GM19351 (cell line): Measurements from ENCODE around the gene LACTB.

Source experiments
- ATAC-seq: cut with Tn5 transposase; IDR thresholded peaks from one replicate; pipeline ENCODE4 v1.9.1; 2021; ENCODE audit warnings: mild to moderate bottlenecking, moderate library complexity; ENCODE audit not compliant: unreplicated experiment

LACTB gene

DNA sequence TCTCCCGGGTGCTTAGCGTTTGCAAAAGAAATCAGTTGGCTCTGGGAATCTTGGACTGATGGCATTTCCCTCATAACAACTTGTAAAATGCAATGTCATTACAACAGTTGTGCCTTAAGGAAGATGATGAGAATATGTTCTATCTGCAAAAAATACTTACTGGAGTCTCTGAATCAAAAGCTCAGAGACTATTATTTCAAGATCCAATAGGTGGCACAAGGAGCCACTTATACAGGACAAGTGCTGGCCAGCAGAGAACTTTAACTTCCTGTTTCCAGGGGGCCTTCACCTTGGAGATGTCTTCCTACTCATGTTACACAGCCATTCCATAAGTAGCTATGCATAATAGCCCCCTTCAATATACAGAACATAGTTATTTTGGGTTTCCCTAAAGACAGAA, 44.6 kb downstream of the LACTB start:
- ATAC-seq: no peak

DNA sequence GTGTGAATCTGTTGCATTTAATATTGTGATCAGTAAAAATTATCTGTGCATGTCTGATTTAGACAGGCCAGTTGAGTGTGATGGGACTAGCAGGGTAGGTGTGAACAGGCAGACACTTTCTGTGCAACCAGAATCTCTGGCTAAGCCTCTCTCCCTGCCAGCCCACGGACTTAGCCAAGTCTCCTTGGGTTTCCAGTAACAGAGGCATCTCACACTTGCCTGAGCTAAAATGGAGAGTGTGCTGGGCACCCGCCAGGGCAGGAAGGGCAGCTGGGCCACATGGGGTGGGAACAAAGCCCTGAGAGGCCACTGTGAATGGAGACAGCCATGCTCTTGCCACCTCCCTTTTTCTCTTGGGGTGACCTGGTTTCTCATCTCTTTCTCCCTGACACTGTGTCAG, 48.1 kb downstream of the LACTB start:
- ATAC-seq: no peak

DNA sequence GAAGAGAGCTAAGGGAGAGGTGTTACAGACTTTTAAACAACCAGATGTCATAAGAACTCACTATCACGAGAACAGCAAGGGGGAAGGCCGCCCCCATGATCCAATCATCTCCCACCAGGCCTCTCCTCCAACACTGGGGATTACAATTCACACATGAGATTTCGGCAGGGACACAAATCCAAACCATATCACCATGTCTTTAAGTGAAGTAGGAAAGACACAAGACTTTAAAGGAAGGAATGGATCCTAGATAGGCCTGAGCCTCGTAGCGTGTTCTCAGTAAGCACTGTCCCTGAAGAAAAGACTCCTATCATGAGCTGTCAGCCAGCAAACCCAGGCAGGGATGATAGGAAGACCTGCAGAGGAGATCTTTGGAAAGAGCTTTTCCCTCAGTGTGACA, 50.7 kb downstream of the LACTB start:
- ATAC-seq: no peak

DNA sequence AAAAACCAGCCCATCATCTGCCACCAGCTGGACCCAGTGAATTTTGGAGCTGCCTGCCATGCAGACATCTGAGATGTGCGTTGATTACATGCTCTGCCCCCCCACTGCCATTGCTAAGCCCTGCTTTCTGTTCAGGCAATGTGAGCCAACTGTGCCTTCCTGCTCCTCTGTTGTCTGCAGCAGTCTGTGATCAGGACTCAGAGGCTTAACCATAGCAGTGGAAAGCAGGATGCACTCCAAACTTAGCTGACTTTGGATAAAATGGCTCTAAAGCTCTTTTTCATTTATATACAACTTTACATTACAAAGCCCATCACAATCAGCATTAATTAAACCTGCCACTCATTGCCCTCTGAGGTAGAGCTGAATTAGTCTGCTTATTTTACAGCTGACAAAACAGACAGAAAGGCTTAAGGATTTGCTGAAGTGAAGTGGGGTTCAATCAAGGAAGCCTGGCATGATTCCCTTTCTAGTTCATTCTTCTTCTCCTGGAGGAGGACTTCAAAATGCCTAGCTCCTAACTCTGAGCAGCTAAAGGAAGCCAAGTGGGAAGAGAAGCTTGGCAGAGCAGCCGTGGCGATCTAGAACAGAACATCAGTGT, 51.3 kb downstream of the LACTB start:
- ATAC-seq: no peak

DNA sequence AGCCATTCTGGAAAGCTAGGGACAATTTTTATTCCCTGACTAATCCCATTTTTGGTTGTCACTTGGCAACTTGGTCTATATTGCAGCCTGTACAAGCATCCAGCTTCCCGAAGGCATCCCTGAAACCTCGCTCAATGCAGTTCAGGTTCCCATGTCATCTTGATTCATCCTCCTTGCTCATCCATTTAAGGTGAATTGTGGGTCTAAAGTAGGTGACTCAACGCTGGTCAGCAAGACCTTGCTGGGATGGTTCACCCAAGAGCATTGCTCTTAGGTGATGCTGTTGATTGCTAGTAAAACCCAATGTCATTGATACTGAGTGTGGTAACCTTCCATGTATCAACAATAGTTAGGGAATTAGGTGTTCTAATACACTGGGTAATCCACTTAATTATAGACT, 54.6 kb downstream of the LACTB start:
- ATAC-seq: no peak

DNA sequence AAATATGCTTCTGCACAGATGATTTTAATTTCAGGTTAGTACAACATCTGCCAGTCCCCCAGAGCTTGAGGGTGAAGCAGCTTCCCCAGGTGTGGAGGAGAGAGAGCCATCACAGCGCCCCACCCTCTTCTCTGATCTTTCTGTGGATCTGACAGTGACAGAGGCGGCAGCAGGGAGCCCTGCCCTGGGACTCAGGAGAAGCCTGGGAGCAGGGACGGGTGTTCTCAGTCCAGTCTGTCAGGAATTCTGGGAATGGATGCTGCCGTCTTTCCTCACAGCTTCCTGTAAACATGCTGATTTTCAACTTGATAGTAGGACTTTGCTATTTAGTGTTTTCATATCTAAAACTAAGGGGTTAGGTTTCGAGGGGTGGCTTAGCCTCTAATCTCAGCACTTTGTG, 56.4 kb downstream of the LACTB start:
- ATAC-seq: no peak

DNA sequence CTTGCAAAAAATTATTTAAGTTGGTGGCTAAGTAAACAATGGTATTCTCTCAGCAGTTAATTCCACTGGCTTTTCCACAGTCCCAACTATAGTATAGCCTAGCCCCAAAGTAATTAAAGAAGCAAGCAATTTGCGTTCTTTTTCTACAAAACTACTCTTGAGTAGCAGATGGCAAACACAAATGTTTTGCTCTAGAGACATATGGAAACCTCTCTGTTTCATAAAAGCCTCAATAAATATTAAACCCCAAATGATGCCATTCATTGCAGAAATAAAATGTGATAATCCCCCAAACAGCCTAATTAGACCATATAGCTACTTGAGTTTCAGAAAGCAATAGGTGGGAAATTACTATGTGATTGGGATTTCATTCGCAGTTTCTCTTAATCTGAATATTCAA, 59.1 kb downstream of the LACTB start:
- no peak for ATAC-seq

DNA sequence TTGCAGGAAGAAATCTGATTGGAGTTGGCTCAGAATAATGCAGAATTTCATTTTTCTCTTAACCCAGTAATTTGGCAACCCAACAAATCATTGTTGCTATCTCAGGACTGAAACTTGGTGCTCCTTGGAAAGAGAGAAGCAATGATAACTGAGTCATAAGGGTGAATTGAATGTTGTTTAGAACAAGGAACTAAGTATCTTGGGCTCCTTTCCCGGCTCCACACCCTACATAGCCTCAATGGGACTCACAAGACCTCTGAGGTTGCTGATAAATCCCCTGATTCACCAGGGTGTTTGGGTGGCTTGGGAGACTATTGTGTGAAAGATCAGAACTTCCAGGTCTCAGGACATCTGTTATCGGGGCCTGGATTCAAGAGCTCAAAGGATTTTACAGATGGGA, 60.0 kb downstream of the LACTB start:
- ATAC-seq: no peak

DNA sequence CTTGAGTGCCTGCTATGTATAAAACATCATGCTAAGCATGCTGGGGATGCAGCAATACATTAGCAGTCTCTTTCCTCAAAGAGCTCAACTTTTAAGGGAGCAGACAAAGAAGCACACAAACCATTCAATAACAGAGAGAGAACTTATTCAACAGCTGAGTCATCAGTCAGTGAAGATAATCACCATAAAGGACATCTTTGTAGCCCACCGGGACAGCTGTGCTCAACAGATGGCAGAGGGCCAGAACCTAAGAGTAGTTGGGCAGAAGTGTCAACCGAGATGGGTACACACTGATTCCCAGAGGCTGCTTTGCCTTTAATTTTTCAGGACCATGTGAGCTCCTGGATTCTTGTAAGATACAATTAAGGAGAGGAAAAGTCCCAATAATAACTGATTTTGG, 63.5 kb downstream of the LACTB start:
- ATAC-seq: no peak

DNA sequence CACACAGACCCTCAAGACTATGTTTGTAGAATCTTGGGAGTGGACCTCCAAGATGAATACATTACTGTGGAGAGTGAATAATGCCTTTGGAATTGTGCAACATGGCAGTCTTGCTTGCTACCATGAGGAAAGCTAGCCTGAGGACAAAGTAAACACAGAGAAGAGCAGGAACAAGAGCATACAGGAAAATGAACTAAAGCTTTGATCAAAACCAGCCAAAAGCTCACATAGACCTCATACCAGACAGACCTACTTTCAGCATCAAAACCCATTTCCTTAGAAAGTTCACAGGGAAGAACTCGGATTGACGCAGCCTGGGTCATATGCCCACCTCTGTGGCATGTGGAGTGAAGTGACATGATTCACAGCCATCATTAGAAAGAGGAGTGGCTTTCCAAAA, 64.4 kb downstream of the LACTB start:
- ATAC-seq: no peak

DNA sequence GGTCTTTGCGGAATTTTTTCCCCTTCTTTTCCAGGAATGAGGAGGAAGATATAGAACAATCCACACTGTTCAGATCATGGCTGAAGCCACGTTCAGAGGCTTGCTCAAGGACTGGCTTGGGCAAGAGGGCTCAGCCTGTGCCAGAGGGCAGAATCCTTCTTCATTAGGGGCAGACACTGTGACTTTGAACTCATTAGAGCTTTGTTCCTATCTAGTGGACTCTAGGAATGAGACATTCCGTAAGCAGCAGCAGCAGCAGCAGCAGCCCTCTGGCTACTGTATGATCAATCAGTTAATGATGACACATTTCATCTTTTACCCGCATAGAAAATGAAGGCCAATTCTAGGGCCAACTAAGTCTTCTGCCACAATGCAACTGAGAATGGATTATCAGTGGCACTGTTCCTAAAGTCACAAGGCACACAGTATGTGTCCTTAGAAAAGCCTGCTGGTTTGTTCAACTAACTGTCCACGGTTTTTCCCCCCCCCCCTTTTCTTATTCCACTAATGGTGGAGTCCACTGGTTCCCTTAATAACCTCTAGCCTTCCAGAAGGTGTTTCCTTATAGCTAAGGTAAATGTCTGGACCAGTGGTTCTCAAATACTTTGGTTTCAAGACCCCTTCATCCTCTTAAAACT, 66.0 kb downstream of the LACTB start:
- no peak for ATAC-seq

DNA sequence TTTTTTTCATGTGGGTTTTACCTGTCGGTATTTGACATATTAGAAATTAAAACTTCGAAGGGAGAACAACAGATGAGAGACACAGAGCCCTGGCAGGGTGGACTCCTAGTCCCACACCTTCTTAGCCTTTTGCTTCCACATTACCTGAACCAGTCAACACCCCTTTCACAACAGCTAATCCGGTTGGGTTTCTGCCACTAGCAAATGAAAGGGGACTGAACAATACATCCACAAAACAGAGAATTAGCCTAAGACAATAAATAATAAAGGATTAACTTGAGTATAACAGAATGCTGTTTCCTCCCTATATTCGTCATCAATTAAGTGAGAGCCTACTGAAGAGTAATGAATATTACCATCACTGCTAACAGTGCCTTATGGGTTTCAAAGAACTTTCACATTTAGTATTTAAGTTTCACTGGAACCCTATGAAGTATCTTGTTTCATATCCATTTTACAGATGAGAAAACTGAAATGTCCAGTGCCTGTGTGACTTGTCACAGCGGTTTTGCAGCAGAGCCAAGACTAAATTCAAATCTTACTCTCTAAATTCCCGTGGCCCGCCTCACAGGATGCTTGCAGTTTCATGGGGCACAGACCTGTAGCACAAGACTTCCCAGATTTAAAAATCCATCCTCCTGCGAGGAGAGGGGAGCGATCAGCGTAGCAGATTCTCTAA, 66.7 kb downstream of the LACTB start:
- no peak for ATAC-seq

DNA sequence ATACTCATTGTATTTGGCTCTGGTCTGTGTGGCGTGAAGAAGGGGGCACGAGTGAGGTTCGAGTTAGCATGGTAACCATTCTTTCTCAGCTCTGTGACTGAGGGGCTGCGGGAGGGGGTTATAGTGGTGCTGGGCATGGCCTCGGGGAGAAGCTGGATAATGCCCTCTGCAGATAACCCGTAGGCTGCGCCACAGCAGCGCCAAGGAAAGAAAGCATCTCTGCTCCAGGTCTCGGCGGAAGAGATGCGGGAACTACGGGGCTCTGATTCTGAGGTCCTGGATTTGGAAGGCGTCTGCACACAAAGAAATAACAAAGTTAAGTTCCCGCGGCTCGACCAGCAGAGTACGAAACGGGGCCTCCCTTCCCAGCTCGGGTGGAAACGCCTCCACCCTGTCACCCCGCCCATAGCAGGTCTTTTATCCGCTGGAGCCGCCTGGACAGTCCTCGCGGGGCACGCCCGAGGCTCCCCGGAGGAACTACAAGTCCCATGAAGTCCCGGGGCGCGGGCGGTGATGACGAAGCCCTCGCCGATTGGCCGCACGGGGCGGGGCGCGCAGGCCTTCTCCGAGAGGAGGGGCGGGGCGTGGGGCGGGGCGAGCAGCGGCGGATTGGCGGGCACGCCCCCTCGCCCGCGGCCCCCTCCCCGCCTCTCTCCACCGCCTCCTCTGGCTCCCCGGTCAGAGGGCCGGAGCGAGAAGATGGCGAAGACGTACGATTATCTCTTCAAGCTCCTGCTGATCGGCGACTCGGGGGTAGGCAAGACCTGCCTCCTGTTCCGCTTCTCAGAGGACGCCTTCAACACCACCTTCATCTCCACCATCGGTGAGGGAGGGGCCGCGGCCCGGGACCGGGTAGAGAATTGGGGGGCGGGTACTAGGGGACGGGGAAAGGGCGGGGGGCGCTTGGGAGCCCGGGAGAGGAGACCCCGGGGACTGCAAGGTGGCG, 67.5 kb downstream of the LACTB start, which contains the start of gene RAB8B:
RAB8B (plus strand) TSS at position 681 of the 946 bp plus-strand sequence; CDS start at position 700, 19 bp downstream.
- peak; percentile 77 for ATAC-seq

DNA sequence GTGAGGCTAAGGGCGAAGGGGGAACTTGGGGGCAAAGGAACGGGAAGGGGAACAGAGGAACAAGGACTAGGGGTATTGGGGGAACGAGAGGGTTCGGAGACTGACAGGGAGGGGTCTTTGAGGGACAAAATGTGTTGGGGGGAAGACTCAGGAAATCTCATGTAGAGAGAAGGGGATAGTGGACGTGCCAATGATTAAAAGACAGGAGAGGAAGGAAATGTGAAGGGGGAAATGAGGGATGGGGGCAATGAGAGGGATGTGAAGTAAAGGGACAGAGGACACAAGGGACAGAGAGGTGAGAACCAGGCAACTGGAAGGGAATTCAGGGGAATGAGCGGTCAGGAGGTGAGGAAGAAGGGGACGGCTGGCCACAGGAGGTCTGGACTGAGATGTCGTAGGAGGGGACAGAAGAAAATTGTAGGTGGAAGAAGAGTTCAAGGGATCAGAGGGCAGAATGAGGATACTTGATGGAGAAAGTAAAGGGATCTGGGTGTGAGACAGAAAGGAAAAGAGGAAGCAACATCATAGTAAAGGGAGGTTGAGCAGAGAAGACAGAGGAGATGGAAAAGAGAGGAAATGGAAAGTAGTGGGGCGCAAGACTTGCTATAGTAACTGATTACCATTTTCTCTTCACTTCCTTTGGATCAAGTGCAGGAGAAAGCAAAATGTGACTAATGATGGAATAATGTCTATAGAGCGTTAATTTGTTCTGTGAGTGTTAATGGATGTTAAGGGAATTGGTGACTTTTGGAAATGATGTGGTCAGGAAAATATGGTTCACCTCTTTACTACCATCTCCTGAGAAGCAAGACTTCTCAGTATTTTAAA, 68.5 kb downstream of the LACTB start:
- no peak for ATAC-seq

DNA sequence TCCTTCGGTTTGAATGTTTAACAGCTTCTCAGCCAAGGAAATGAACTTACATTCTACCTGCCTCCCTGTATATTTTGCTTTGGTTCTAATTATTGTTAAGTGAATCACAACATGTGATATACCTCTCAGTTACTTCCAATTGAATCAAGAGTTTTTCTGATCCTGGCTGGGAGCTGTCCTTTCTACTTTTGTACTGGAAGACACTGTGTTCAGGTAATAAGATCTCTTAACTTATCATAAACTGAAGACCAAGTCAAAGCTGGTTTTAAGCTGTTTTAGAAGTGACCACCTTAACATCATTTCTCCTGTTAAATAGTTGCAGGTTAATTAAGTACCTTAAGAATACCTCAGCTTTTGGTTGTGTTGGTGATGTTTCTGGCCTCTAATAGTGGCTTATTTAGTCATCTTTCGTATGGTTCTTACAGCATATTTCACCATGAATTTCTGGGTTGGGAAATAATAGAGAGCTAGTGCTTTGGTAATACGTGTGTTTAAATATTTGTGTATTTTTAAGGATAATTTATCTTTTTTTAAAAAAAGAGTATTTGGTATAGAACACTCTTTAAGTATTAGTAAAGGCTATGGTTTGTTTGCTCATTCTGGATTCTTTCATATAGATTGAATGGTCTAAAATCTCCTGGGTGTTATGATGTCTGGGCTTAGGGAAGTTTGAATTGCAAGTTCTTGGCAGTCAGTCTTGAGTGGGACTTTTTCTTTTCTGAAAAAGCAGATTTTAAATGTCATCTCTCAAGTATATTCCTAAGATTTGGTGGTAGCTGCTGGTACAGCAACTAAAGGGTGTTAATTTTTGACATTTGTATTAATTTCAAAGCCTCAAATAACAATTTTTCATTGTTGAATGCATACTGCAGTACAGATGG, 69.3 kb downstream of the LACTB start:
- no peak for ATAC-seq
